Jurkat, Clone E6-1 (cell line): Measurements from ENCODE around the gene ACOT8.

Source experiments
- DNase-seq: peaks from one replicate; pipeline ENCODE4 v3.0.0-alpha.2; 2011; ENCODE audit warnings: low read depth, low spot score
- H3K4me3 ChIP-seq: 2 replicates; pipeline ENCODE4 v1.5.1; 2011; ENCODE audit warnings: mild to moderate bottlenecking, low read length, control low read depth, moderate library complexity

The ACOT8 gene

DNA sequence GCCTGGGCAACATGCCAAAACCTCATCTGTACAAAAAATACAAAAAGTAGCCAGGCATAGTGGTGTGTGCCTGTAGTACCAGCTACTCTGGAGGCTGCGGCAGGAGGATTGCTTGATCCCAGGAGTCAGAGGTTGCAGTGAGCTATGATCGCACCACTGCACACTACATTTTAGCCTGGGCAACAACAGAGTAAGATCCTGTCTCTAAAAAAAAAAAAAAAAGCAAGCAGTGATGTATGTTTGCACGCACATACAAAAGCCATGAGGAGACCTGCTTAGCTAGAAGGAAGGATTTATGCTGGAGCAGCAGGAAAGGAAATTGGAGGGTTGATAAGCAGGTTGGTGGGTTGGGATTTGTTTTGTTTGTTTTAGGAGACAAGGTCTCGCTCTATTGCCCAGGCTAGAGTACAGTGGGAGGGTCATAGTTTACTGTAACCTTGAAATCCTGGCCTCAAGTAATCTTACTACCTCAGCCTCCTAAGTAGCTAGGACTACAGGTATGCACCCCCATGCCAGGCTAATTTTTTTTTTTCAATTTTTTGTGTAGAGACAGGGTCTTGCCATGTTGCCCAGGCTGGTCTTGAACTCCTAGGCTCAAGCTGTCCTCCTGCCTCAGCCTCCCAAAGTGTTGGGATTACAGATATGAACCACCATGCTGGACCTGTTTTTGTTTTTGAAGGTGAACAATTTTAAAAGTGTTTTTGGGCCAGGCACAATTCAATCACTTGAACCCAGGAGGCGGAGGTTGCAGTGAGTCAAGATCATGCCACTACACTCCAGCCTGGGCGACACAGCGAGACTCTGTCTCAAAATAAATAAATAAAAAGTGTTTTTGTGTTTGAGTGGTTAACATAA is 4.3 kb upstream of the ACOT8 start:
- no peak for DNase-seq

DNA sequence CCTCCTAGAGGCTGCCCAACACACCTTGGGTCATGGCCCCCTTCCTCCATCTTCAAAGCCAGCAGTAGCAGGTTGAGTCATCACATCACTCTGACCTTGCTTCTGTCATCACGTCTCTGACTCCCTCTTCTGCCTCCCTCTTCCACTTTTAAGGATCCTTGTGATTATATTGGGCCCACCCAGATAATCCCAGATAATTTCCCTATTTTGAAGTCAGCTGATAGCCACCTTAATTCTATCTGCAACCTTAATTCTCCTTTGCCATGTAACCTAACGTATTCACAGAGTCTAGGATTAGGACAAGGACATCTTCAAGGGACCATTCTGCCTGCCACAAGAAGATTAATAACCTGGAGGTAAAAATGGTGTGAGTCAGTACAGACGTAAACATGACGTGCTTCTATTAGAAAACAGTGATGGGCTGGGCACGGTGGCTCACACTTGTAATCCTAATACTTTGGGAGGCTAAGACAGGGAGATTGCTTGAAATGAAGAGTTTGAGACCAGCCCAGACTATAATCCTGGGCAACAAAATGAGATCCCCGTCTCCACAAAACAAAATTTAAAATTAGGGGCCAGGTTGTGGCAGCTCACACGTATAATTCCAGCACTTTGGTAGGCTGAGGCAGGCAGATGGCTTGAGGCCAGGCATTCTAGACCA is 3.5 kb upstream of the ACOT8 start:
- no peak overlapping the region for H3K4me3 ChIP-seq
- no peak for DNase-seq

More for the DNA sequence above, 4.3 kb upstream of the ACOT8 start:
- H3K4me3 ChIP-seq, result no peak overlapping the region

DNA sequence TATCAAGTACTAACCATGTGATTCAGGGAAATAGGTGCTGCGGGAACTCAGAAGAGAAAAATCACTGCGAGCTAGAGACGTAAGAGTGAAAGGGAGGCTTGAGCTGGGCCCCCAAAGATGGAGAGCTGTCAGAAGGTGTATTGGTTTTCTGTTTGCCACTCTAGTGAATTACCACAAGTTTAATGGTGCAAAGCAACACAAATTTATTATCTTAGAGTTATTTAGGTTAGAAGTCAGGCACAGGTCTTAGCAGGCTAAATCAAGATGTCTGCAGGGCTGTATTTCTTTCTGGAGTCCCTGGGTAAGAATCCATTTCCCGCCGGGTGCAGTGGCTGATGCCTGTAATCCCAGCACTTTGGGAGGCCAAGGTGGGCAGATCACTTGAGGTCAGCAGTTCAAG is 2.7 kb upstream of the ACOT8 start:
- H3K4me3 ChIP-seq, result no peak overlapping the region
- no peak for DNase-seq

DNA sequence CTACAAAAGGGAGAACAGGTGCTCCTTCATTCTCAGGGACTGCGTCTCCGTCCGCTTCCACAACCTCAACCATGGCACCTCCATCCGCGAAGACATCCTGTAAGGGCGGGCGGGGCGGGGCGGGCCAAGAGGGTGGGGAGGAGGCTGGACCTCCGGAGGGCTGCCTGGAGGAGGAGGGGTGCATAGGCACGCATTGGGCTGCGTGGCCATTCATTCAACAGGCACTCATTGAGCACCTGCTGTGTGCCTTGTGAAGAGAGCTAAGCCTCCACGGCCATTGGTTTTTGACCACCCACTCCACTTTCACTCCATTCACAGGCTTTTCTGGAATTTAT is 657 bp upstream of the ACOT8 start:
- H3K4me3 ChIP-seq, result peak overlapping the region; percentile 89
- peak; percentile 32 for DNase-seq

DNA sequence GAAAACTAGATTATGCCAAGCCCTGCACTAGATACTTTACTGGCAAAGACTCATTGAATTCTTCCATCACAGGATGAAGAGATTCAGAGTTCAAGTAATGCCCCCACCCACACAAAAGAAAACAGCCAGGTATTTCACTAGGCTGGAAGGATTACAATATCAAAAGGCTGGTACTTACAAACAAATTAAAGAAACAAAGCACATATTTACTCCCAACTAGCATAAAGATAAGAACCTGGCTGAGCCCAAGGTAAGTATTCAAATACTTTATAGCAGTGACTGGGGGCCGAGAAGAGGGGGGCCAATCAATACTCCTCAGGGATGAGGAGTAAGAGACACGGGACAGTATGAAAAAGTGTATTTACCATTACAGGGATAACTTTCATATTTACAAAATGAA is 3.7 kb downstream of the ACOT8 start:
- no peak overlapping the region for H3K4me3 ChIP-seq
- no peak for DNase-seq

DNA sequence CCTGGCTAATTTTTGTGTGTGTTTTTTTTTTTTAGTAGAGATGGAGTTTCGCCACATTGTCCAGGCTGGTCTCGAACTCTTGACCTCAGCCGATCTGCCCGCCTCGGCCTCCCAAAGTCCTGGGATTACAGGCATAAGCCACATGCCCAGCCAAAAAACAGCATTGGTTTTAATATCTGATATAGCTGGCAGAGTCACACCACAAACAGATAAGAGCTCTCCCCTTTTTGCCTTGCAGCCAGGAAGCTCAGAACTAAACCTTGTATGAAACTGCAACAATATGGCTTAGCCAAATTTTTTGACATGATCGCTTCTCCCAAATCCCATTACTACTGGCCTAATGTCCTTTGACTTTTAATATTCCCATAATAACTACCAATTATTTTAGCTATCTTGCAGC is 4.9 kb downstream of the ACOT8 start:
- no peak for DNase-seq

DNA sequence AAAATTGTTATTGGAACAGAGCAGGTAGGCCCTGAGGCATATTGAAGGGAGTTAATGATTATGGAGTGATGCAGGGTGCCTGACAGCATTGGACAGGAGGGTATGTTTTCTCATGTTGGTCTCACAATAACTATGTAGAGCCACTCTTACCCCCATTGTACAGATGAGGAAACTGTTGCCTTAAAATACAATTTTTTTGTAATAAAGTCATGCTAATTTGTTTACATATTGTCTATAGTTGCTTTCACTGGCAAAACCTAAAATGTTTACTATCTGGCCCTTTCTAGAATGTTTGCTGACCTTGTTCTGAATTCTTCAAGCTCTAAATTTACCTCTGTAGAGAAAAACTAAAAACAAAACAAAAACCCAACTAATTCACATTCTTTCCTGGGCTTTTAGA is 5.7 kb downstream of the ACOT8 start:
- H3K4me3 ChIP-seq, result no peak overlapping the region
- DNase-seq, result no peak

More for the DNA sequence above, 4.9 kb downstream of the ACOT8 start:
- H3K4me3 ChIP-seq, result no peak overlapping the region

DNA sequence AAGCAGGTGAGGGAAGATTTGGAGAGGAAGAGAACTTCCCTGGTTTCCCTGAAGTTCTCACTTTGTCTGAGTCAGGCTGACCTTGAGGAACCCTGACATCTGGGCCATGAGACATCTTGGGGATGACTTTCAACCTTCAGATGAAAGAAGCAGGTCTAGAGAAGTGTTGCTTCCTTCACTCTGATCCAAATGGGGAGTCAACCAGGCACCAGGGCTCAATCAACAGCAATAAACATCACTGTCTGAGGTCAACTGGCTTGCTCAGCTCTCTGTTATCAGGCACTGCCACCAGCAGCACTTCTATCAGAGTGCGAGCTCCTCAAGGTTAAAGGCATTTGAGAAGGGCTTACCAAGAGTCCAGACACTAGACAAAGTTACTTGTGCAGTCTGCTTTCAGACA is 6.3 kb downstream of the ACOT8 start:
- no peak for DNase-seq
- H3K4me3 ChIP-seq, result no peak overlapping the region

DNA sequence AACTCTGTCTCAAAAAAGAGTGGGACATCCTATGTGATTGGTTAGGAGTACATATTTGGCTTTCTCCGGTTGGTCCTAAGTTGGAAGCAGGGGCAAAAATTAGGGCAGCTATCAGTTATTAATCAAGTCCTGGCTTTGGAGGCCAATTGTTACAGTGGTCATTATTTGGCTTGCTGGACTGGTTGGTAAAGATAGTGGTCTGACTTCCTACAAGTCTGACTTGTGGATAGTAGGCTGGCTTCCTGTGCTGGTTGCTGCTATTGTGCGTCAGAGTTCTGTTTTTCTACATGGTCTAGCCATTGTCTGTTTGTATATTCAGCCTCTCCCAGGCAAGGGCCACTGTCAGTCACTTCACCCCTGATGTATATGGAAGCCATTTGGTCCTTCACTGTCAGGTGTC is 7.0 kb downstream of the ACOT8 start:
- no peak for DNase-seq
- no peak overlapping the region for H3K4me3 ChIP-seq

DNA sequence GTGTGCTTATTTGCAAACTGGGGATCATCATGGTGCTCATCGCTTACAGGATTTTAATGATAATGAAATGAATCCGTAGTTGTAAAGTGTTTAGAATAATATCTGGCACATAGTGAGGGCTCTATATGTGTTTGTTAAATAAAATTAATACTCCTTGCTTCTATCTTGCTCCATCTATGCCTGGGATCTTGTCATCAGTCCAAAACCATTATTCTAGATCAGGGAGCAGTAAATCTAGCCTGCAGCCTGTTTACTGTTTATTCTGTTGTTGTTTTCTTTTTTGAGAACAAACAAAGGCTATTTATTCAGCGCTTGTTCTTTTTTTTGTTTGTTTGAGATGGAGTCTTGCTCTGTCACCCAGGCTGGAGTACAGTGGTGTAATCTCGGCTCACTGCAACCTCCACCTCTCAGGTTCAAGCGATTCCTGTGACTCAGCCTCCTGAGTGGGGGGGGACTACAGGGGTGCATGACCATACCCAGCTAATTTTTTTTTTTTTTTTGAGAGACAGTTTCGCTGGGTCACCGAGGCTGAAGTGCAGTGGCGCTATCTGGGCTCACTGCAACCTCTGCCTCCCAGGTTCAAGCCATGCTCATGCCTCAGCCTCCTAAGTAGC is 8.1 kb downstream of the ACOT8 start:
- DNase-seq, result no peak
- H3K4me3 ChIP-seq, result no peak overlapping the region

DNA sequence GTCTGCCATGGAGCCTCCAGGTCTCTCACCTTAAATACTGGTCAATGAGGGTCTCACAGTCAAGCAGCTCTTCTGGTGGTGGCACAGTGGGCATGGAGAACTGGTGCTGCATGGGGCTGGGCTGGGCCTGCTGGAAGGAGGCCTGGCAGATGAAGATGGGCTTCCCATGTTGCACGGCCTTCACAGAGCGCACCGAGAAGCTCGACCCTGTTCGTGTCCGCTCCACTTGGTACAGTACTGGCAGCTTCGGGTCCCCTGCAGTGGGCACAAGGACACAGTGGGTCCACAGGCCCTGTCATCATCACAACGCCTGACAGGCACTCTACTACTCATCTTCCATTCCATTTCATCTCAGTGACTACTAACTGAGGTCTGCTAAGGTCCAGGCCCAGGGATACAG is 8.8 kb downstream of the ACOT8 start:
- DNase-seq, result no peak

DNA sequence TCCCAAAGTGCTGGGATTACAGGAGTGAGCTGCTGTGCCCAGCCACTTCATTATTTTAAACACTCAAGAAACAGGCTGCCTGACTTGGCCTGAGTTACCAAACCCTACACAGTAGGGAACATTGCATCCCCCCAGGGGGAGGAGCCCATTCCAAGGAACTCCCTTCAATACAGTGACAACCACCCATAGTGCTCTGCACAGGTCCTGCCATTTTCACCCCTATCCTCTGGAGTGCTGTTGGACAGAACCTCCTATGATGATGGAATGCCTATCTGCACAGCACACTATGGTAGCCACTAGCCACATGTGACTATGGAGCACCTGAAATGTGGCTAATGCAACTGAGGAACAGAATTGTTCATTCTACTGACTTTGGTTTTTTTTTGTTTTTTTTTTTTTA is 11.7 kb downstream of the ACOT8 start:
- no peak overlapping the region for H3K4me3 ChIP-seq
- no peak for DNase-seq

More for the DNA sequence above, 8.8 kb downstream of the ACOT8 start:
- no peak overlapping the region for H3K4me3 ChIP-seq

DNA sequence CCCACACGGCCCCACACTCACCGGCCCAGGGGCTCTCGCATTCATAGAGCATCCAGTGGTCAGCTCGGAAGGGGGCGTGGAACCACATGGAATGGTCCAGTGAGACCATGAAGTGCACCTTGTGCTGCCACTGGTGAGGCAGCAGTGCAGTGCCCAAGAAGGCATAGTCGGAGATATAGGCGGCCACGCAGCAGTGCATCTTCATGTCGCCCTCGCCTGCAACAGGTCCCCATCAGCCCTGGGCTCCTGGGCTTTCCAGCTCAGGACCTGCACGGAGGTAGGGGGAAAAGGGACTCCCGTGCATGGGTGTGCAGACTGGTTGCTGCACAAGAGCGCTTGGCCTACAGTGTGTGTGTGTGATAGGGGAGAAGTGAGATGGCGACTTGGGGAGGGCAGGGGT is 13.7 kb downstream of the ACOT8 start:
- no peak for DNase-seq
- no peak overlapping the region for H3K4me3 ChIP-seq

DNA sequence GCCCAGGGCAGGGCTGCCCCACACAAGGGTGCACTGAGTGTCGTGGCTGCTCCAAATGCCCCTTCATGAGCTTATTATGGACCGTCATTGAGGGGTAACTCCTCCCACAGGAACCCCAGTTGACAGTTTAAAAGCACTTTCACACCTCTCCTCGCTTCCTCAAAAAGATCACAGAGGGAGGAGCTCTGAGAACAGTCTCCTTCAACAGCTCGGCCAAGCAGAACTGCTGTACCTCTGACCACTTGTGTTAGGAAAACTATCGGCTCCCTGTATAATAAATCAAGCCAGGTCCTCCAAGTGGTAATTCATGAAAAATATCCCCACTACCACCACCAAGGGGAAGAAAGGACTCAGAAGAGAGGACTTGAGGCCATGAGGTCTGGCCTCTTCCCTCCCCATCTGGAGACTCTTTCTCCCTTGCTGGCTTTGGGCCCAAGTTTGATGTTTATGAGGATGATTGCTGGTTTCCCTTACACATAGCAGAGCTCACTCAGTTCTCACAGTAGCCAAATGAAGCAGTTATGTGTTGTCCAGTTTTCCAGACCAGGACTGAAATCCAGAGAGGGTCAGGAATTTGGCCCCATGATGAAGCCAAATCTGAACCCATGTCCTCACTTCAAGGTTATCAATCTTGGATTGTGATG is 14.9 kb downstream of the ACOT8 start:
- no peak overlapping the region for H3K4me3 ChIP-seq
- DNase-seq, result no peak

DNA sequence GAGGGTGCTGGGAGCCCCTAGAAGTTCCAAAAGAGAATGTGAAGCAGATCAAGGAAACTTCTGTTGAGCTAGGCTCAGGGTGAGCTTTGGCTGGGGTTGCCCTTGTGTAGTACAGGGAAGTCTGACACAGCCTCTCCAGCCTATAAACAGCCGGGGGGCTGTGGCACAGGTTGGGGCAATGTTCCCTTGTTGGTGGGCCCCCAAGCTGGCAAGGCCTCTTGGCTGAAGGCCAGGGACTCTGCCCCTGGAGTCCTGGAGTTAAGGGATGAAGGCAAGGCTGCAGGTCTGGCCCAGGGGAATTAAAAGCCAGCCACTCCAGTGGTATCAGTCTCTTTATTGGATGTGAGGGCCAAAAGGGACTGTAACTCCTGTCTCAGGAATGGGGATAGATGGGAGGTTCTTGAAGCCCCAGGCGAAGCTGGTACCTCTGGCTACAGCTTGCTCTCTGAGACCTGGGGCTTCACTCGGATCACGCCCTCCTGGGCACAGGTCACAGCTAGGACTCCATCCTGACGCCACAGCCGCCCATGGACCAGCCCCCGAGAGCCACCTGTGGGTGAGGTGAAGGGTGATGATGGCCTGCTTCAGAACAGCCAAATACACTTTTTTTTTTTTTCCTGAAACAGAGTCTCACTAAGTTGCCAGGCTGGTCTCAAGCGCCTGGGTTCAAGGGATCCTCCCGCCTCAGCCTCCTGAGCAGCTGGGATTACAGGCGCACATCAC is 15.6 kb downstream of the ACOT8 start:
- no peak overlapping the region for H3K4me3 ChIP-seq
- no peak for DNase-seq

DNA sequence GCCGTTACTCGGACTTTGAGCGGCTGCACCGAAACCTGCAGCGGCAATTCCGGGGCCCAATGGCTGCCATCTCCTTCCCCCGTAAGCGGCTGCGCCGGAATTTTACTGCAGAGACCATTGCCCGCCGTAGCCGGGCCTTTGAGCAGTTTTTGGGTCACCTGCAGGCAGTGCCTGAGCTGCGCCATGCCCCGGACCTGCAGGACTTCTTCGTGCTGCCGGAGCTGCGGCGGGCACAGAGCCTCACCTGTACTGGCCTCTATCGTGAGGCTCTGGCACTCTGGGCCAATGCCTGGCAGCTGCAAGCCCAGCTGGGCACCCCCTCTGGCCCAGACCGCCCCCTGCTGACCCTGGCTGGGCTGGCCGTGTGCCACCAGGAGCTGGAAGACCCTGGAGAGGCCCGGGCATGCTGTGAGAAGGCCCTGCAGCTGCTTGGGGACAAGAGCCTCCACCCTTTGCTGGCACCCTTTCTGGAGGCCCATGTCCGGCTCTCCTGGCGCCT is 16.4 kb downstream of the ACOT8 start:
- H3K4me3 ChIP-seq, result no peak overlapping the region
- no peak for DNase-seq

DNA sequence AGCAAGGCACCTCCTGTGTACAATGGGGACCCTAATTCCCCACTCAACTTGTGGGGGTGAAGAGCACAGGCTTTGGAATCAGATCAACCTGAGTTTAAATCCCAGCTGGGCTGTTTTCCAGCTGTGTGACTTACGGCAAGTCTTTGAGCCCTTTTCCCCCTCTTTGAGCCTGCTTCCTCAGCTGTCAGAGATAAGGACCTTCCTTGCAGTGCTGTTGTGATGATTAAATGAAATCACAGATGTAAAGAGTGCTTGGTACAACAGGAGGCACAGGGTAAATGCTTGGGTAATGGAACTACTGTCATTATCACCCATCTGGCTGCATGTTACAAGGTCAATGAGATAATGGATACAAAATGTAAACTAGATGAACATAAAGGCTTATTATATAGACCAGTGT is 20.4 kb downstream of the ACOT8 start:
- no peak overlapping the region for H3K4me3 ChIP-seq
- no peak for DNase-seq

DNA sequence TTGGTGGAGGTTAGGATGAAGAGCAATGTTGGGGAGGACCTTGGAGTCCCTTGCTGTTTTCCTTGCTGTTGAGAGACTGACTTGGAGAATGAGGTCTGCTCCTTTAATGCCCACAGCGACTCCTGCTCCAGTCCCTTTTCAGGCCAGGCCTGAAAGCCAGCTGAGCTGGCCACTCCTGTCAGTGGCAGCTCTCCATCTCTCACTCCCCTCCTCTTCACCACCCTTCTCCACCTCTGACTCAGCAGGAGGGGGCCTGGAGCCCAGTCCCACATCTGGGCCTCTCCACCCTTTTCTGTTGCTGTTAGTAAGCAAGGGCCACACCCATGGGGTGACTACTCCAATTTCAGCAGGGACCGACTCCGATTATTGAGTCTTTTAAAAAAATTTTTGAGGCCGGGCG is 21.4 kb downstream of the ACOT8 start:
- no peak overlapping the region for H3K4me3 ChIP-seq
- DNase-seq, result no peak

DNA sequence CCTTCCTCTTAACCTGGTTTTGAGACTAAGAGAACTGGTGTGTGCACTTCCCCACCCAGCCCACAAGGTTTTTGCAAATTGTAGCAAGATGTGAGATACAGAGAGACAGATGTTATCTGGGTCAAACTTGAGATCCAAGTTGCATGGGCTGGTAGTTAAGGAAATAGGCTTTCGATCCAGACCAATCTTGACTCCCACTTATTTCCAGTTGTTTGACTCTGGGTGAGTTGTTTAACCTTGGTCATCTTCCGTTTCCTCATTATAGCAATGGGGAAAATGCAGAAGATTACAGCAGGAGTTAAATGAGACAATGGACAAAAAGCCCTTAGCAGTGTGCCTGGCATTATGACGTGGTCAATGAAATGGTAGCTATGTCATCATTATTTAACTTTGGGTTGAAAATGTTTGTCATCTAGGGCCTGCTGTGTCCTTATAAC is 21.8 kb downstream of the ACOT8 start:
- DNase-seq, result no peak
- H3K4me3 ChIP-seq, result no peak overlapping the region
